Esophagus muscularis mucosa (tissue), 4 donors: Measurements from ENCODE around the gene AKAP13. TPM values are rescaled to one million over a fixed set of nuclear protein-coding genes. Genes with fewer than 3 reads are reported as not detected.

Source experiments
- DNase-seq: peaks from one replicate; pipeline ENCODE4 v3.0.0-alpha.2; 2017; ENCODE audit errors: extremely low spot score
- H3K27ac ChIP-seq, 4 donors: fragments of 200-600 bp; sonication (generic); replicated peaks in 1 of 4; 1 replicate in 3 of 4; 2 replicates in 1 of 4; pipeline ENCODE4 v1.5.1; 2016 to 2019; ENCODE audit warnings: mild to moderate bottlenecking in 1 of 4
- H3K27me3 ChIP-seq, 4 donors: fragments of 200-600 bp; sonication (generic); one replicate each; pipeline versions ENCODE4 v1.5.1 to v1.6.0; 2016 to 2019
- H3K36me3 ChIP-seq, 4 donors: fragments of 200-600 bp; sonication (generic); one replicate each; pipeline ENCODE4 v1.5.1; 2016 to 2019
- H3K4me1 ChIP-seq, 4 donors: fragments of 200-600 bp; sonication (generic); one replicate each; pipeline ENCODE4 v1.5.1; 2016 to 2019
- H3K4me3 ChIP-seq, 4 donors: fragments of 200-600 bp; sonication (generic); 1 replicate in 2 of 4; 2 replicates in 2 of 4; pipeline ENCODE4 v1.5.1; 2016 to 2019; ENCODE audit warnings: mild to moderate bottlenecking in 4 of 4, moderate library complexity in 1 of 4
- H3K9me3 ChIP-seq, 4 donors: fragments of 200-600 bp; sonication (generic); 1 replicate in 3 of 4; 2 replicates in 1 of 4; pipeline ENCODE4 v1.5.1; 2016 to 2019
- EP300 ChIP-seq: sonication (generic); formaldehyde crosslinking; IDR thresholded peaks from one replicate; pipeline ENCODE4 v1.6.1; 2017; ENCODE audit warnings: antibody characterized with exemption
- POLR2A ChIP-seq: fragments of 450-650 bp; IDR thresholded peaks from one replicate; pipeline ENCODE4 v1.6.1; 2017; ENCODE audit warnings: antibody characterized with exemption, moderate library complexity, mild to moderate bottlenecking, low read depth
- POLR2AphosphoS5 ChIP-seq, 2 donors: sonication (generic); formaldehyde crosslinking; IDR thresholded peaks; one replicate each; pipeline ENCODE4 v1.6.1; 2017; ENCODE audit warnings: antibody characterized with exemption in 2 of 2
- WGBS: methylation state at CpG from one replicate; pipeline ENCODE4 v1.1.5; 2018; 5-methylcytosine and 5-hydroxymethylcytosine counted together
- intact Hi-C: fragments of 100-400 bp; cut with DNase I; formaldehyde crosslinking; loops from one replicate; pipeline ENCODE4 v1.15.1; 2023
- total RNA-seq, 4 donors: library from RNA; depleted of rRNA; stranded (reverse); fragments of >200 nt; gene quantifications; one replicate each; pipeline versions ENCODE4 v1.1.0 to v1.2.1, GENCODE V29; 2016
- TF ChIP-seq, protein P1 (sequence below), 3 experiments: fragments of 200-600 bp in 2 of 3; fragments of 450-650 bp in 1 of 3; sonication (generic) in 2 of 3; IDR thresholded peaks; one replicate each; pipeline ENCODE4 v1.5.1; 2017 to 2019; ENCODE audit warnings: antibody characterized with exemption in 3 of 3, mild to moderate bottlenecking in 2 of 3, moderate library complexity in 1 of 3

AKAP13 gene
- total RNA-seq, 4 donors from 2014 or later, result 232 to 323 (median 284) TPM

DNA sequence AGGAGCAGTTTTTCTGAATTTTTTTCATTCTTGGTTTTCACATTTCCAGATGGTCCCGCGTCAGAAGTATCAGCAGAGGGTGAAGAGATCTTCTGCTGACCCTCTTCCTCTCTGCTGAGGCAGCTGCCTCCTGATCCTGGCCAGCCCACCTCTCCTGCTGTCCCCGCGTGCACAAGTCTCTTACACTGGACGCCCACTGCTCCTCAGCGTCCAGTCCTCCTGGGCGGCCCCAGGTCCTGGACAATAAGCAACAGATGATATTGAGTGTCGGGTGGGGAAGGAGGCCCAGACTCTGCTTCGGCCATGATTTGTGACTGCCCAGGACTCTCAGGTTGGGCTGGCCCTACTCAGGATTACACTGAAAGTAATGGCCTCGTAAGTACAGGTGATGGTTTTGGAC is 364.2 kb downstream of the AKAP13 start:
- H3K4me3 ChIP-seq, result no peak overlapping the region
- TF ChIP-seq EP300, result no peak
- TF ChIP-seq, protein P1, sequence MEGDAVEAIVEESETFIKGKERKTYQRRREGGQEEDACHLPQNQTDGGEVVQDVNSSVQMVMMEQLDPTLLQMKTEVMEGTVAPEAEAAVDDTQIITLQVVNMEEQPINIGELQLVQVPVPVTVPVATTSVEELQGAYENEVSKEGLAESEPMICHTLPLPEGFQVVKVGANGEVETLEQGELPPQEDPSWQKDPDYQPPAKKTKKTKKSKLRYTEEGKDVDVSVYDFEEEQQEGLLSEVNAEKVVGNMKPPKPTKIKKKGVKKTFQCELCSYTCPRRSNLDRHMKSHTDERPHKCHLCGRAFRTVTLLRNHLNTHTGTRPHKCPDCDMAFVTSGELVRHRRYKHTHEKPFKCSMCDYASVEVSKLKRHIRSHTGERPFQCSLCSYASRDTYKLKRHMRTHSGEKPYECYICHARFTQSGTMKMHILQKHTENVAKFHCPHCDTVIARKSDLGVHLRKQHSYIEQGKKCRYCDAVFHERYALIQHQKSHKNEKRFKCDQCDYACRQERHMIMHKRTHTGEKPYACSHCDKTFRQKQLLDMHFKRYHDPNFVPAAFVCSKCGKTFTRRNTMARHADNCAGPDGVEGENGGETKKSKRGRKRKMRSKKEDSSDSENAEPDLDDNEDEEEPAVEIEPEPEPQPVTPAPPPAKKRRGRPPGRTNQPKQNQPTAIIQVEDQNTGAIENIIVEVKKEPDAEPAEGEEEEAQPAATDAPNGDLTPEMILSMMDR (IDR thresholded peaks at IDR 0.05), result no peak
- TF ChIP-seq POLR2A, result no peak
- TF ChIP-seq POLR2AphosphoS5 (IDR thresholded peaks at IDR 0.05), result no peak
- intact Hi-C loops, result no loop called here
- peaks cover 29 to 64% (median 55%) of the 10 kb centered on the region in 4 donors for H3K4me1 ChIP-seq
- peaks cover 64 to 94% (median 84%) of the 10 kb centered on the region in 4 donors for H3K36me3 ChIP-seq
- H3K27me3 ChIP-seq, result no peaks in the 10 kb centered on the region
- H3K27ac ChIP-seq, result peak overlapping the region in 1 of 4 donors; percentile 25
- no peak for DNase-seq
- no peaks in the 10 kb centered on the region for H3K9me3 ChIP-seq
- 84% methylated on average over 10 of the region's 10 CpGs for WGBS

DNA sequence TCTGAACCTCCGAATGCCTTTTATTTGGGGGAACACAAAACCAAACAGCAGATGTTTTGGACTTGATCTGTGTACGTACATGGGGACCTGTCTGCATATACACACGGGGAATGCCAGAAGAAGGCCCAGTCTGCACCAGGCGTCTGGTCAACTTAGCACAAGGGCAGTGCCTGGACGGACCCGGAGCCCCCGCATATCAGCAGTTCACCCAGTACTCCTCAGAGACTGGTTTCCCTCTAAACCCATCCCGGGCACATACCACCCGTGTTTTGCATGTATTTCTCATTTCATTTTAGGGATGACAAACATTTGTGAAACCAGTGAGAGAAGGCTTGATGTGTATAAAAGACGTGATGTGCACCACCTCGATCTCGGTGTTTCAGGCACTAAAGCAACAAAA is 364.6 kb downstream of the AKAP13 start:
- no peak overlapping the region for H3K4me3 ChIP-seq
- peaks cover 64 to 90% (median 82%) of the 10 kb centered on the region in 4 donors for H3K36me3 ChIP-seq
- no peak overlapping the region for H3K27ac ChIP-seq
- intact Hi-C loops, result loop anchor here (5.0 kb wide), 1 partner anchor 47 kb away; the partner anchor contains the start of gene KLHL25
- 83% methylated on average over 12 of the region's 12 CpGs for WGBS
- H3K4me1 ChIP-seq, result peaks cover 33 to 68% (median 59%) of the 10 kb centered on the region in 4 donors
- no peak for DNase-seq
- no peaks in the 10 kb centered on the region for H3K9me3 ChIP-seq
- H3K27me3 ChIP-seq, result no peaks in the 10 kb centered on the region
- peak in 1 of 2 donors; percentile 3 for TF ChIP-seq POLR2AphosphoS5 (IDR thresholded peaks at IDR 0.05)
- TF ChIP-seq, protein P1 (IDR thresholded peaks at IDR 0.05), result no peak

- Histone ChIP-seq H3K4me1 (peaks cover 39 to 74% (median 65%) of the 10 kb centered on the region in 4 donors), H3K27ac (peak overlapping the region in 2 of 4 donors; percentile 16 to 44), H3K9me3 (no peaks in the 10 kb centered on the region), H3K4me3 (no peak overlapping the region), H3K27me3 (no peaks in the 10 kb centered on the region), H3K36me3 (peaks cover 59 to 83% (median 76%) of the 10 kb centered on the region in 4 donors)
- 81% methylated on average over 13 of the region's 14 CpGs for WGBS
- intact Hi-C loops, result loop anchor here (5.0 kb wide), 1 partner anchor 47 kb away; the partner anchor contains the start of gene KLHL25
- TF ChIP-seq POLR2A, result no peak
- TF ChIP-seq, protein P1 (IDR thresholded peaks at IDR 0.05), result no peak
- no peak for TF ChIP-seq EP300
- no peak for TF ChIP-seq POLR2AphosphoS5 (IDR thresholded peaks at IDR 0.05)
- no peak for DNase-seq
Measured at GRCh38 chr15:85745525-85746150, 365.2 kb downstream of the AKAP13 start.

DNA sequence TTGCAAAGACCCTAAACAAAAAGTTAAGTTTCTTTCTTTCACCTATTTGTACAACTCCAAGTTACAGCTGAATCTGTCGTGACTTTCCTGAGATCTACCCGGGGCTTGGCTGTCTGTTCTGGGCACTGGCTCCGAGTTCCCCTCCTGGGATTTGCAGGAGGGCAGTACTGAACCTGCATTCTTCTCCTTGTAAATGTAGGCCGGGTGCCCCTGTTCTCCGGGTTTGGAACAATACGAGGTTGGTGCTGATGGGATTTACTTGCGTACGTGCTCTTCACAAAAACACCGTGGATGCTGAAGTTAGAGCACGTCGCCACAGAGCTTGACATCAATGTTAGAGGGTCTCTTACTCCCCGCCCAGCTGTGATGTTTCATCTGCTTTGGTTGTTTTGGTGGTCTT is 366.2 kb downstream of the AKAP13 start:
- H3K4me1 ChIP-seq, result peaks cover 48 to 75% (median 67%) of the 10 kb centered on the region in 4 donors
- H3K27ac ChIP-seq, result peak overlapping the region in 1 of 4 donors; percentile 24
- H3K36me3 ChIP-seq, result peaks cover 50 to 73% (median 66%) of the 10 kb centered on the region in 4 donors
- no peak for DNase-seq
- TF ChIP-seq POLR2AphosphoS5 (IDR thresholded peaks at IDR 0.05) (no peak), EP300 (no peak), POLR2A (no peak)
- TF ChIP-seq, protein P1 (IDR thresholded peaks at IDR 0.05), result no peak
- no peak overlapping the region for H3K4me3 ChIP-seq
- intact Hi-C loops, result loop anchor here (5.0 kb wide), 1 partner anchor 46 kb away; the partner anchor contains the start of gene KLHL25
- H3K9me3 ChIP-seq, result no peaks in the 10 kb centered on the region
- WGBS, result 84% methylated on average over 12 of the region's 12 CpGs
- H3K27me3 ChIP-seq, result no peaks in the 10 kb centered on the region
